Activated gamma-delta T cell (primary cell): ENCODE data around the gene NUP62CL.

Experiments
- DNase-seq: peaks from one replicate; lab custom pipeline; 2025; lab: John Stamatoyannopoulos, UW

The NUP62CL gene

DNA sequence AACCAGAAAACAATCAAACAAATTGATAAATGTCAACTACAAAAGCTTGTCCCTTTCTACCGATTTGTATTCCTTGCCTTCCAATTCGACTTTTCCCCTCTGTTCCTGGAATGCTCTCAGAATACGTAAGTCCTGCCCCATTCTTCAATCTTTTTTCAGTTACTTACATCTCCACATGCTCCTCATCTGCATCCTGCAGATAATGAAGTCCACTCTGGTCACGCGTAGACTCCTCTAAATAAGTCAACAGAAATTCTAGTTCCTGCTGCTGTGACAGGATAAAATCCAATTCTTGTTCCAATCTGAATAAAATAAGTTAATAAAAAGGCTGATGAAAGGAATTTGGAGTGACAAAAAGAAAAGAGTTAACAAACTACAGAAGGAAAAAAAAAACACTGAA is 53.2 kb downstream of the NUP62CL start:
- DNase-seq, result no peak

DNA sequence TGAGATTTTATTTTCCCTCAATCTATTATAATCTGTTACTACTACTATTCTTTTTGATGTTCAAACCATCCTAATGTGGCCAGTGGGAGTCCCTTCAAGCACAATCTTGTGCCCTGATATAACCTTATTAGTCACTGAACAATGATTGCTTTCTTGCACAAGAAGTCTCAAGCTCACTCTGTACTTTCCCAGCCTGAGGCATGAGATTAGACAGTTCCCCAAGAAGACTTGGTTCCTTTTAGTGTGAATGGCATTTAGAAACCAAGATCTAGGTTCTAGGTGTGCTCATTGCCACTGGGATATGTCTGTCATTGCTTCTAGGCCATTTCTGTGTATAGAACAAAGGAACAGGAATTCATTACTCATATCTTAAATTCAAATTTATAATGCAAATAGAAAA is 59.6 kb downstream of the NUP62CL start:
- DNase-seq, result no peak

GRCh38 chrX:107135965-107136307 is 70.3 kb downstream of the NUP62CL start:
- DNase-seq, result no peak

GRCh38 chrX:107135049-107135964 is 70.9 kb downstream of the NUP62CL start:
- DNase-seq, result no peak

DNA sequence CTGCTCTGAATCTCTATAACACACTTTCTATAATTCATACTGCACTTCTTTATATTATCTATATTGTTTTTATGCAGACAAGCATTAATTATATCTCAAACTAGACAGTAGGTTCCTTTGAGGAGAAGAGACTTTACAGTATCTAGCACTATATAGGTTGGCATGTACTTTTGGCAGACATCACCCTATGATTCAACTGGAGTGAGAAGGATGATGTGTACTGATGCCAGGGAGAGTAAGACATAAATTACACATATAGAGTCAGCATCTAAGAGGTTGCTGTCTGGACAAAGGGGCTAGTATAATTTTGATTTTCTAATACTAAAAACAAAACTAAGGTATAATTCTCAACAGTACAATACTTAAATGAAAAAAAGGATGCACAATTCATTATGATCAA is 82.5 kb downstream of the NUP62CL start:
- no peak for DNase-seq

DNA sequence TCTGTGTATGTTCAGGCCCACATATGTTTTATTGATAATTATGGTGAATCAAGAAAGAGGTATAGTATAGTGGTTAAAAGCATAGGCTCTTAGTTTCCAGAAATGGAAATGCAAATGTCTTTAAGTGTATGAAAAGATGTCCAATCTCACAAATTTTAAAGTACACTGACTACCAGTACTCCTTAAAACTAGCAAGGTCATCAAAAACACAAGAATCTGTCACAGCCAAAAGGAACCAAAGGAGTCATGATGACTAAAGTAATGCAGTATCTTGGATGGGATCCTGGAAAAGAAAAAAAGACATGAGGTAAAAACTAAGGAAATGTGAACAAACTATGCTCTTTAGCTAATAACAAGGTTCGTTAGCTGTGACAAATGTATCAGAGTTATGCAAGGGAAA is 87.0 kb downstream of the NUP62CL start:
- no peak for DNase-seq

- DNase-seq, result peak; percentile 17
Observed at GRCh38 chrX:107118322-107119147, 87.7 kb downstream of the NUP62CL start, which contains the start of gene RBM41. Gene RBM41 (minus strand): TSS chrX:107118822. CDS start chrX:107118773, 49 bp downstream.

DNA sequence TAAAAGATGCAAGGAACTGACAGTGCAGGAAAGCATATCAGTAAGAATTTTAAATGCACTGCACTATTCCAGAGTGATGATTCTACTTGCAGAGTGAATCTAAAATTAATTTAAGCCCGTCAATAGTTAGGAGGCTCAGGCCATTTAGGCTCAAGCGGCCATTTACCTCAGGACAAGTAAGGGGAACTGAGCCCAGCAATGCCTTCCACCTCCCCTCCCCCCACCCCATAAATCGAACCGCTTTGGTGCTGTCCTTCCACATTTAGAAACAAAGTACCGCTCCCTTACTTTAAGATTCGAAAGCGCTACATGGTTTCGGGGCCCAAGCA is 88.3 kb downstream of the NUP62CL start:
- DNase-seq, result no peak

- DNase-seq, result no peak
Observed at GRCh38 chrX:107107459-107107858, 98.8 kb downstream of the NUP62CL start.

DNA sequence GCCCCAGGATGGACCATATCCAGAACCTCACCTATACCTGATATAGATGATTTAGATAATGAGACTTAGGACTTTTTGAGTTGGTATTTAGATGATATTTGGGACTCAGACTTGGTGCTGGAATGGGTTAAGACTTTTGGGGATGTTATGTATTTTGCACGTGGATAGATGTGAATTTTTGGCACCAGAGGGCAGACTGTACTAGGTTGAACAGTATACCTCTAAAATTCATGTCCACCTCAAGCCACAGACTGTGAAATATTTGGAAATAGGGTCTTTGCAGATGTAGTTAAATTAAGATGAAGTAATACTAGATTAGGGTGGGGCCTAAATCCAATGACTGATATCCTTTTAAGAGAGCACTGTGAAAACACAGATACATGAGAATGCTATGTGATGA is 103.3 kb downstream of the NUP62CL start:
- DNase-seq, result no peak

DNA sequence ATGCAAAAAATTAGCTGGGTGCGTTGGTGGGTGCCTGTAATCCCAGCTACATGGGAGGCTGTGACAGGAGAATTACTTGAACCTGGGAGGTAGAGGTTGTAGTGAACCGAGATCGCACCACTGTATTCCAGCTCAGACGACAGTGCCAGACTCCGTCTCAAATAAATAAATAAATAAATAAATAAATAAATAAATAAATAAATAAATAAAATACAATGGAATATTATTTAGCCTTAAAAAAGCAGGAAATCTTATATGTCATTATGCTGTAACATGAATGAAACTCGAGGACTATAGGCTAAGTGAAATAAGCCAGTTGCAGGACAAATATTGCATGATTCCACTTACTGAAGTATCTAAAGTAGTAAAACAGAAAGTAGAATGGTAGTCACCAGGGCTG is 130.1 kb downstream of the NUP62CL start:
- DNase-seq, result no peak
